ENCODE results near the gene ADARB2.

The ADARB2 gene

GRCh38 chr10:1152386-1153250 lies 584.7 kb downstream of the ADARB2 start:
- no peak for DNase-seq (ENCODE audit: low read depth)

DNA sequence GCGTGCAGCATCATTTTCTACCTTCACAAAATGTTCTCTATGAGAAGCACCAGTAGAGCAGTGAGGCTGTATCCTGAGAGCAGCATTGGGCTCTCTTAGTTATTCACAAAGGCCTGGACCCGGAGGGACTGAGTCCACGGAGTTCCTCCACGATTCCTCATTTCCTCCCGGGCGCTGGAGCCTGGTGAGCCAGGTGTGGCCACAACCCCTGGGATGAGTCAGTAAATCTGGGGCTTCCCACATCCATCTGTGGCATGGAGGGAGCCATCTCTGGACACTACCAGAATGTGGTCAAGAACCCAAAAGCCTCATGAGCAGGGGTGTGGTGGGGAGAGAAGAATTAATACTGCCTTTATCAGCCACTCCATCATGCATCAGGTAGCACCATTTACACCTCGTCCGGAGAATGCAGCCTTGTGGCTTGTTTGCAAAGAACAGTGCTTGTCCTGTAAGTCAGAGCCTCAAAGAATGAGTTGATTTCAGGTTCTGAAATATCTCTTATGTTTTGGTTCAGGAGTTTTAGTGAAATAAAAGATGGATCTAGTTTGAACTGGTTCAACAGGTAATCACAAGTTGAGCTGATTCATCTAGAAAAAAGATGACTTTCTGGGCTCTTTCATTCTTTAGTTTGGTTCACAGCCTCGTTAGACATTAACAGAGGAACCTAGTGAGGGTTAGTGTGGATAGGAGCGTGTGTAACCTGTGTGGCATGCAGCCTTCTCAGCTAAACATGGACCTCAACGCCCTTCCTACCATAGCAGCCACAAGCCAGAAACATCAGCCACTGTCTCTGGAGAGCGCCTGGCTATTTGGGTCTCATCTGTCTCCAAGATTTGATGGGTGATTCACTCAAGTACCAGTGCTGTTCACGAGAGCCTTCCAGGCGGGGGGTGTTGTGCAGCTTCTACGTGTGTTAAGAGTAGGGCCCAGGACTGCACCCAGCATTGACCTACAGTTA lies 586.0 kb downstream of the ADARB2 start:
- DNase-seq (ENCODE audit: low read depth), result no peak

- no peak for DNase-seq (ENCODE audit: low read depth)
Observed at GRCh38 chr10:1150638-1150955, 586.7 kb downstream of the ADARB2 start.

GRCh38 chr10:1149793-1150637 lies 587.3 kb downstream of the ADARB2 start:
- DNase-seq (ENCODE audit: low read depth), result no peak

DNA sequence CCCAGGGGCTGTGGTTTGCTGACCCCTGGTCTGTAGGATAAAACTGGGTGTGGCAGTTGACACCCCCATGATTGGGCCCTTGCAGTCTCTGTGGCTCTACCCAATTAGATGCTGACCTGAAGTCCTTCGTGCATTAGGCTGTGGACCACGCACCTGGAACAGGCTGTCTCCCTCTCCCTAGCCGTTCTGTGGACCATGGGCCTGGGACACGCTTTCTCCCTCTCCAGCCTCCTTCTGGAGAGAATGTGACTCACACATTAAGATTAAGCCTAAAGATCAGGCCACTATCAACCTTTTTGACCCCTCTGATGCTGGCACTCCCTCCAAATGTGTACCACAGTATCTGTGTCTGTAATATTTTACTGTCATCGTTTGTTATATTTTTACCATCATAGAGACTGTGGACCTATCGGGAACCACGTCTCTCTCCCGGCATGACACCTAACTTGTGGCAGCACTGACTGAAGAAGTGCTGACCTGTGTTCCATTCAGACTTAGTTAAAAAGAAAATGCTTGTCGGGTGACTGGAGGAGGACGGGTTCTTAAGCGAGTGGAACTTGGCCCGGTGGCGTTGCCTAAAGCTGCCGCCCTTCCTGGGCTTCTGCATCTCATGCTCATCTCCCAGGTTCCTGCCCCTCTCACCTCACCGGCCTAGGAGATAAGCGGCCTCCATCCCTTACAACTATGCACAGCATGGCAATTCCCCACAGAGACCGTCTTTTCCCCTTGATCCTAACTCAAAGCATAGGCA lies 588.3 kb downstream of the ADARB2 start:
- DNase-seq (ENCODE audit: low read depth), result no peak

GRCh38 chr10:1147810-1148209 lies 589.5 kb downstream of the ADARB2 start:
- no peak for DNase-seq (ENCODE audit: low read depth)

GRCh38 chr10:1142596-1142995 lies 594.7 kb downstream of the ADARB2 start:
- DNase-seq (ENCODE audit: low read depth), result no peak

DNA sequence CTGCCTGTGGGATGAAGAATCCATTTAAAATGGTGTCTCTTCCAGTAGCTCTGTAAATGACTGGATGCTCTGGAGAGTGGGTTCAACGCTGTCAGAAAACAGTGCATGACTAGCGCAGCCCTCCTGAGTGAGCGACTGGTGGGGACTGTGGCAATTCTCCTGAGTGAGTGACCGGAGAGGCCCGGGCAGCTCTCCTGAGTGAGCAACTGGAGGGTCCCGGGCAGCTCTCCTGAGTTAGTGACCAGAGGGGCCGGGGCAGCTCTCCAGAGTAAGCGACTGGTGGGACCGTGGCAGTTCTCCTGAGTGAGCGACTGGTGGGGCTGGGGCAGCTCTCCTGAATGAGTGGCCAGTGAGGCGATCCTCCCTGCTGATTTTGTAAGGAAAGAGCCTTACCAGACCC lies 595.6 kb downstream of the ADARB2 start:
- DNase-seq (ENCODE audit: low read depth), result no peak

DNA sequence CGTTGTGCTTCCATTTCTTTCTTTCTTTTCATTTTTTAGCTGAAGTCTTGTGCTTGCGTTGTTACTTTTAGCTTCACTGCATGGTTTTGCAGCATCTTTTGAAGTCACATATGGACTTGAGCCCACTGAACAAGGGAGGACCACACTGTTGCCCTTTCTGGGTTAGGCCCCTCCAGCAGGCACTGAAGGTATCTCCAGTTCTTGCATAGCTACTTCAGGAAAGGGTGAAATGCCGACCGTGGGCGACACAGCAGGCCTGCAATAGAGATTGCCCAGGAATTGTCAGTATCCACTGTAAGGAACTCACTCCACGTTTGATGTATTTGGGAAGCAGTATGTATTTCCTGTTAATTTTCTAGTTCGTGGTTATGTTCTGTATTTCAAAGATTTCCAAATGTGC lies 596.1 kb downstream of the ADARB2 start:
- no peak for DNase-seq (ENCODE audit: low read depth)

- no peak for DNase-seq (ENCODE audit: low read depth)
Observed at GRCh38 chr10:1138529-1138928, 598.8 kb downstream of the ADARB2 start.

GRCh38 chr10:1137499-1138163 lies 599.7 kb downstream of the ADARB2 start:
- no peak for DNase-seq (ENCODE audit: low read depth)

DNA sequence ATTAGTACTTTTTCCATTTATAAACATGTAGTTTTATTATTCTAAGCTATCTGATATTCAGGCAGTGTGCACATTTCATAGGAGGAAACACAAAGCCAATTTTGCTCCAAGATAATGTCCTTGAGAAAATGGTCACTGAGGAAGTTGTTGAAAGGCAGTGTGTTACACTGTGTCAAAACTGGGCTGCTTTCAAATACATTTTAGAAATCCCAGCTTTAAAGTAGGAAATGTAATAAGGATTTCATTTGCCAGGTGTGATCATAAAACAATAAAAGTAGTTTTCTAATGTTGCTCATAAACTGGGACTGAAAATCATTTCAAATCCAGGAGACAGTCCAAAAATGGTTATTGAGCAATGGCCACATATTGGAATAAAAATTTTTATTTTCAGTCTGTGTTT lies 601.1 kb downstream of the ADARB2 start:
- DNase-seq (ENCODE audit: low read depth), result no peak

DNA sequence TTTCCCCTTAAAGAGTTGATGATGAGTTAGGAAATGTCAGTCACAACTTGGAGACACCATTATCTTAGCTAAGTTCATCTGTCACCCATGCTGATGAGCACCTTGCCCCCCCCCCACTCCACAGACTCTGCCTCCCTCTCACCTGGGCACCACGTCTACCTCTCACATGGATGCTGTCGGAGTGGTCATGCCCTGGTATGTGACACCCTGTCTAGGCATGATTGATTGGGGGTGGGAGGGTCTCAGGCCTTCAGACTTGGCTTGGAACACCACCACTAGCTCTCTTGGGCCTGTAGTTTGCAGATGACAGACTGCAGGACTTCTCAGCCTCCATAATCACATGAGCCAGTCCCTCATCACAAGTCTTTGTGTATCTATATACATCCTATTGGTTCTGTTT lies 603.2 kb downstream of the ADARB2 start:
- no peak for DNase-seq (ENCODE audit: low read depth)

DNA sequence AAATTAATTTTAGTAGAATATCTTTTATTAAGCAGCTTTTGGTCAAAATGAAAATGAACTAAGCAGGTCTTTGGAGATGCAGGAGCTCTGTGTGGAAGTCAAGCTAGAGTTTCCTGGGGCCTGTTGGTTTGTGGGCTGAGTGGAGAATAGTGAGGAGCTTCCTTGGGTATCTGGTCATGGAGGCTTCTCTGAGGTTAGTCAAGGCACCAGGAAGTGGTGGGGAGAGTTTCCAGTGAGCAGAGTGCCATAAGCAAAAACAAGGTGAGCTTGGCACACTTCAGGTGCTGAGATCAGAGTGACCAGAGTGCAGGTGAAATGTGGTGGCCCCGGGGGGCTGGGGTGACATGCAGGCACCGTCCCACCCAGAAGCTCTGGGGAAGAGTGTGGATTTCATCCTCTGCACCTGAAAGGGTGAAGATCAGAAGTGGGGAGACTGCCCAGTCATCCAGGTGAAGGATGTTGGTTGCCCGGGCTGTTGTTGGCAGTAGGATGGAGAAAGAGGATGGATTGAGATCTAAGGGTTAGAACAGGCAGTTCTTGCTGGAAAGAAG lies 603.8 kb downstream of the ADARB2 start:
- DNase-seq (ENCODE audit: low read depth), result no peak

- no peak for DNase-seq (ENCODE audit: low read depth)
Observed at GRCh38 chr10:1132584-1132983, 604.7 kb downstream of the ADARB2 start.

DNA sequence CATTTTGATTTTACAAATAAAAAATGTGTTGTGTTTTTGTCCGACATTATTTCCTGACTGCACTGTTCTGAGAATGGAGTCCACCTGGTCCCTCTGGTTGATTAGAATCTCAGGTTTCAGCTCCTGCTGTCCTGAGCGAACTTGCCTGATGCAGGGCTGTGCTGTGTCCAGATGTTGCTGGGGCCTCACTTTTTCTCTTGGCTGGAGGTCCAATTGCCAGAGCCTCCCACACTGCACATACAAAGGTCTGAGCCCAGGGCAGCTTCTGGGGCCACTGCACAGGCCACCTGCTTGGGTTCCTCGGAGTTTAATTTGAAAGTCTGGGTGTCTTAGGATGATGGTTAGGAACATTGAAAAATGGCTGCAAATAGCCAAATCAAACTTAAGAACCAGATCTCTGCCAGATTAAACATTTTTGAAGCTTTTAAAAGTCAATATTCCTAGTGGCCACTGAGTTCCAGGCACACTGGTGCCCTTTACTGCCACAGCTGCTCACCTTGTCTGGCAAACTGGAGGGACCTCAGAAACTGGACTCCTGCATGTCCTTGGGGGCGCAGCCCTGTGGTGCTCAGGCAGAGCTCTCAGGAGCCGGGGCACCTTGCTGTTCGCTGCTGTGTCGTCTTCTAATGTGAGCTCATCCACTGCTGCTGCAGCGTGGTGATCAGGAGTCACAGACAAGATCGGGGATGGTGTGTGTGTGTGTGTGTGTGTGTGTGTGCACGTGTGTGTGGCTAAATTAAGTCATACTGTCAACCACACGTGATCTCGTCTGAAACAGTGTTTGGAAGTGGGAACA lies 606.1 kb downstream of the ADARB2 start:
- DNase-seq (ENCODE audit: low read depth), result no peak

DNA sequence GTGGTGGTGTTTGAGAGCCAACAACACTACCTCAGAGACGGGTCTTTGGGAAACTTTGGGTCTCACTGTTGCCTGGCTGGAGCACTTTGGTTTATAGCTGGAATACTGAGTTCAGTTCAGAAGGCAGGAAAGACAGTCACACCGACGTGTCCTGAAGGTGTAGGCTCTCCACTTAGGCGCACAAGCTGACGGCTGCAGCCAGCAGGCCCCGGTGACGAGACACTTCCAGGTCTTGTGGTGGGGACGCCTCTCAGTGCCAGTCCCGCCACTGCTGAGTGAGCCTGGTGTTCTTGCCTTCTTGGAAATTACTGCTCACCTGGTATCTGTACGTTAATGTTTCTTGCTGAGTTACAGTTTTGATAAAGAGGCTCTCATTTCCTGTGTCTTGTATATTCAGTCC lies 607.1 kb downstream of the ADARB2 start:
- no peak for DNase-seq (ENCODE audit: low read depth)

- DNase-seq (ENCODE audit: low read depth), result no peak
Observed at GRCh38 chr10:1128649-1129048, 608.7 kb downstream of the ADARB2 start.

- DNase-seq (ENCODE audit: low read depth), result no peak
Observed at GRCh38 chr10:1128115-1128514, 609.2 kb downstream of the ADARB2 start.

DNA sequence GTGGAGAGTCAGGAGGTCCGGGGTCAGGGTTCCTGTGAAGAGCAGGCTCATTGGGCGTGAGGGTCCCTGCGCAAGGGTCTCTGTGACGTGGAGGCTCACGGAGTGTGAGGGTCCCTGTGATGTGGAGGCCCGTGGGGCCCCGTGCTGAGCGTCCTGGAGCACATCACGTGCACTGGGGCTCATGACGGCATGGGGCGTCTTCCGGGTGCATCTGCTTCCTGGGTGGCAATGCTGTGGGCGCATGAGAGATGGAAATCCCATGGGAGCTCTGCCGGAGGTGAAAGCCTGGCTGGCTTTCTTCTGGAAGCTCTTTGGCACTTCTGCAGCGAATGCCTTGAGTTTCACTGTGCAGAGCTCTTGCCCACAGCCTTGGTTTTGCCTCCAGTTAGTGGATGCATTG lies 609.7 kb downstream of the ADARB2 start:
- DNase-seq (ENCODE audit: low read depth), result no peak

All from activated T-helper 9 cell treated with anti-CD3 and anti-CD28 coated beads, Interleukin-2, amount 50 U/mL, for 16 hours (primary cell).